Stimulated activated CD4-positive, alpha-beta T cell treated with anti-CD3 and anti-CD28 coated beads, Interleukin-15, amount 100 ng/mL, for 24 hours (primary cell): Measurements from ENCODE around the gene SGTA.
A peak's percentile ranks its signal among the peaks of the same experiment; 100 is the strongest.
"Not testable (repeated sequence)": the region's sequence is repeated elsewhere in the genome, so short reads cannot be mapped to it uniquely, and the experiment has no call there.

Experiments
- DNase-seq: peaks from one replicate; pipeline ENCODE4 v3.0.0-alpha.2; 2020

SGTA gene

GRCh38 chr19:2792666-2793065 lies 9.6 kb upstream of the SGTA start:
- not testable (repeated sequence) for DNase-seq

GRCh38 chr19:2791876-2792275 lies 8.8 kb upstream of the SGTA start:
- DNase-seq = no peak

GRCh38 chr19:2791440-2791839 lies 8.4 kb upstream of the SGTA start:
- no peak for DNase-seq

GRCh38 chr19:2790557-2791271 lies 7.6 kb upstream of the SGTA start:
- no peak for DNase-seq

- DNase-seq = no peak
Measured at GRCh38 chr19:2790194-2790556, 7.1 kb upstream of the SGTA start.

- DNase-seq = no peak
Measured at GRCh38 chr19:2788237-2788636, 5.2 kb upstream of the SGTA start.

GRCh38 chr19:2787115-2787514 lies 4.0 kb upstream of the SGTA start:
- DNase-seq = no peak

GRCh38 chr19:2785244-2785997 lies 2.3 kb upstream of the SGTA start, which contains the start of gene THOP1:
TSS of gene THOP1 (plus strand) at chr19:2785503. CDS start at chr19:2785663, 160 bp downstream.
- peak; percentile 100 for DNase-seq

GRCh38 chr19:2783781-2784145 lies 690 bp upstream of the SGTA start:
- DNase-seq = no peak

GRCh38 chr19:2782329-2782935 lies 641 bp downstream of the SGTA start:
- DNase-seq = peak; percentile 33

GRCh38 chr19:2780284-2780683 lies 2.8 kb downstream of the SGTA start:
- no peak for DNase-seq

GRCh38 chr19:2779121-2779740 lies 3.8 kb downstream of the SGTA start:
- no peak for DNase-seq

- DNase-seq = no peak
Measured at GRCh38 chr19:2777952-2778683, 5.0 kb downstream of the SGTA start.

- DNase-seq = peak; percentile 86
Measured at GRCh38 chr19:2775556-2776430, 7.3 kb downstream of the SGTA start.

GRCh38 chr19:2774953-2775555 lies 8.0 kb downstream of the SGTA start:
- DNase-seq = no peak

GRCh38 chr19:2774083-2774679 lies 8.9 kb downstream of the SGTA start:
- no peak for DNase-seq

- DNase-seq = no peak
Measured at GRCh38 chr19:2771786-2772674, 11.0 kb downstream of the SGTA start.

GRCh38 chr19:2770055-2771013 lies 12.7 kb downstream of the SGTA start:
- no peak for DNase-seq

GRCh38 chr19:2769218-2769617 lies 13.9 kb downstream of the SGTA start:
- no peak for DNase-seq
